H1 (cell line): ENCODE results near the gene GOLGA1. TPM values are rescaled to one million over a fixed set of nuclear protein-coding genes. Genes with fewer than 3 reads are reported as not detected.

Source experiments
- CTCF ChIA-PET: fragments of 300-600 bp; sonication (Branson Sonifier 250); formaldehyde crosslinking; loops from one replicate; lab custom pipeline; 2021; ENCODE audit not compliant: partially characterized antibody; lab: Charles Lee
- POLR2A ChIA-PET: fragments of 300-600 bp; sonication (Branson Sonifier 250); formaldehyde crosslinking; loops from one replicate; lab custom pipeline; 2021; ENCODE audit warnings: inconsistent platforms; ENCODE audit not compliant: partially characterized antibody; lab: Charles Lee
- DNase-seq, 2 experiments: peaks; one replicate each; pipeline versions ENCODE4 v3.0.0 to v3.0.0-alpha.2; 2010 to 2022; ENCODE audit warnings: low spot score in 2 of 2, low read depth in 1 of 2, mixed read lengths in 1 of 2
- FAIRE-seq: peaks from 2 replicates; lab custom pipeline; 2011; peaks lifted over from hg19 to GRCh38; lab: Jason Lieb, UNC
- H2AFZ ChIP-seq: 2 replicates; pipeline ENCODE4 v1.8.1; 2012; ENCODE audit warnings: low read length, inconsistent platforms
- H2AK5ac ChIP-seq: 2 replicates; pipeline ENCODE4 v1.6.1; 2013; ENCODE audit warnings: low read depth, low read length
- H2BK120ac ChIP-seq: replicated peaks from 2 replicates; pipeline ENCODE3; 2013; ENCODE audit warnings: low read depth, low read length, inconsistent platforms
- H2BK12ac ChIP-seq: 2 replicates; pipeline ENCODE4 v1.6.1; 2013; ENCODE audit warnings: low read depth, low read length
- H2BK15ac ChIP-seq: 2 replicates; pipeline ENCODE4 v1.6.1; 2013; ENCODE audit warnings: low read length
- H2BK20ac ChIP-seq: 2 replicates; pipeline ENCODE4 v1.6.1; 2013; ENCODE audit warnings: low read length
- H2BK5ac ChIP-seq: 2 replicates; pipeline ENCODE4 v1.6.1; 2013; ENCODE audit warnings: low read depth, low read length
- H3K14ac ChIP-seq: 2 replicates; pipeline ENCODE4 v1.6.1; 2013; ENCODE audit warnings: inconsistent platforms; ENCODE audit not compliant: insufficient read length
- H3K18ac ChIP-seq: 2 replicates; pipeline ENCODE4 v1.6.1; 2013; ENCODE audit warnings: low read length; ENCODE audit errors: extremely low read depth
- H3K23ac ChIP-seq: 2 replicates; pipeline ENCODE4 v1.6.1; 2013; ENCODE audit warnings: inconsistent platforms; ENCODE audit not compliant: insufficient read length
- H3K23me2 ChIP-seq: 2 replicates; pipeline ENCODE4 v1.6.1; 2013; ENCODE audit warnings: low read depth, low read length
- H3K27ac ChIP-seq: 2 replicates; pipeline ENCODE4 v1.6.1; 2011; ENCODE audit warnings: low read depth, low read length, inconsistent platforms
- H3K27me3 ChIP-seq, 4 experiments: replicated peaks in 1 of 4; 1 replicate in 1 of 4; 2 replicates in 3 of 4; pipeline versions ENCODE4 v1.6.1 to v1.8.1; 2011 to 2013; ENCODE audit warnings: low read length in 3 of 4, mild to moderate bottlenecking in 3 of 4, inconsistent platforms in 2 of 4, mixed read lengths in 2 of 4, moderate library complexity in 1 of 4; ENCODE audit not compliant: control insufficient read depth in 3 of 4, insufficient read depth in 3 of 4; ENCODE audit errors: extremely low read depth in 1 of 4
- H3K36me3 ChIP-seq, 4 experiments: 2 replicates each; pipeline versions ENCODE4 v1.6.1 to v1.8.1; 2011 to 2013; ENCODE audit warnings: mild to moderate bottlenecking in 4 of 4, low read length in 3 of 4, moderate library complexity in 2 of 4, control low read depth in 1 of 4, inconsistent platforms in 1 of 4; ENCODE audit not compliant: insufficient read depth in 4 of 4, control insufficient read depth in 2 of 4
- H3K4ac ChIP-seq: replicated peaks from 2 replicates; pipeline ENCODE3; 2013; ENCODE audit warnings: low read length, low read depth, mixed read lengths, inconsistent platforms; ENCODE audit not compliant: insufficient read length
- H3K4me1 ChIP-seq, 4 experiments: replicated peaks in 1 of 4; 1 replicate in 1 of 4; 2 replicates in 3 of 4; pipeline versions ENCODE4 v1.6.1 to v1.8.1; 2011 to 2013; ENCODE audit warnings: low read length in 3 of 4, inconsistent platforms in 2 of 4, mixed read lengths in 1 of 4; ENCODE audit not compliant: insufficient read depth in 4 of 4, control insufficient read depth in 3 of 4
- H3K4me2 ChIP-seq, 2 experiments: 2 replicates each; pipeline versions ENCODE4 v1.6.1 to v1.8.1; 2011 to 2013; ENCODE audit warnings: low read depth in 2 of 2, low read length in 2 of 2, control low read depth in 1 of 2, inconsistent platforms in 1 of 2, mild to moderate bottlenecking in 1 of 2; ENCODE audit not compliant: insufficient read depth in 1 of 2
- H3K4me3 ChIP-seq, 4 experiments: fragments of 200-600, 300-600 bp in 1 of 4; sonication (generic), shearing (Covaris generic), sonication (Bioruptor Twin) in 1 of 4; 2 replicates each; pipeline versions ENCODE4 v1.5.1 to v1.8.1; 2011 to 2016; ENCODE audit warnings: low read length in 4 of 4, low read depth in 3 of 4, control low read depth in 2 of 4, inconsistent platforms in 2 of 4, mild to moderate bottlenecking in 2 of 4, mixed read lengths in 1 of 4, moderate library complexity in 1 of 4; ENCODE audit not compliant: insufficient read depth in 2 of 4; ENCODE audit errors: extremely low read depth in 1 of 4
- H3K56ac ChIP-seq: replicated peaks from 2 replicates; pipeline ENCODE3; 2013; ENCODE audit warnings: low read depth, mild to moderate bottlenecking, mixed read lengths, low read length, inconsistent platforms; ENCODE audit not compliant: insufficient read length
- H3K79me1 ChIP-seq: 2 replicates; pipeline ENCODE4 v1.6.1; 2013; ENCODE audit warnings: low read depth, low read length, control low read depth
- H3K79me2 ChIP-seq, 2 experiments: 2 replicates each; pipeline versions ENCODE4 v1.6.1 to v1.8.1; 2012 to 2013; ENCODE audit warnings: low read length in 2 of 2, mild to moderate bottlenecking in 2 of 2, inconsistent platforms in 1 of 2; ENCODE audit not compliant: insufficient read depth in 2 of 2, control insufficient read depth in 1 of 2
- H3K9ac ChIP-seq, 4 experiments: replicated peaks in 1 of 4; 1 replicate in 1 of 4; 2 replicates in 3 of 4; pipeline versions ENCODE4 v1.6.1 to v1.8.1; 2011 to 2013; ENCODE audit warnings: low read depth in 3 of 4, low read length in 3 of 4, control low read depth in 2 of 4, mild to moderate bottlenecking in 2 of 4, moderate library complexity in 2 of 4, inconsistent platforms in 1 of 4; ENCODE audit errors: extremely low read depth in 1 of 4
- H3K9me3 ChIP-seq, 2 experiments: 2 replicates each; pipeline versions ENCODE4 v1.6.1 to v1.8.1; 2012 to 2013; ENCODE audit warnings: mild to moderate bottlenecking in 2 of 2, moderate library complexity in 2 of 2, control low read depth in 1 of 2, inconsistent platforms in 1 of 2, low read depth in 1 of 2, low read length in 1 of 2, mixed read lengths in 1 of 2; ENCODE audit not compliant: insufficient read depth in 2 of 2
- H4K20me1 ChIP-seq, 2 experiments: replicated peaks in 1 of 2; 2 replicates each; pipeline versions ENCODE3 to v1.8.1; 2011 to 2013; ENCODE audit warnings: inconsistent platforms in 2 of 2, low read length in 2 of 2, mild to moderate bottlenecking in 1 of 2; ENCODE audit not compliant: insufficient read depth in 2 of 2, control insufficient read depth in 1 of 2
- H4K5ac ChIP-seq: 2 replicates; pipeline ENCODE4 v1.6.1; 2013; ENCODE audit warnings: low read length, low read depth, mixed read lengths, inconsistent platforms; ENCODE audit not compliant: insufficient read length
- H4K8ac ChIP-seq: 2 replicates; pipeline ENCODE4 v1.8.0; 2013; ENCODE audit warnings: mild to moderate bottlenecking, moderate library complexity, low read length, inconsistent platforms; ENCODE audit not compliant: insufficient read depth; ENCODE audit errors: extremely low read depth
- H4K91ac ChIP-seq: replicated peaks from 2 replicates; pipeline ENCODE3; 2013; ENCODE audit warnings: low read length, mixed read lengths, inconsistent platforms; ENCODE audit not compliant: insufficient read length
- EGR1 ChIP-seq: IDR thresholded peaks from 2 replicates; pipeline ENCODE4 v1.6.1; 2011; ENCODE audit warnings: low read depth, low read length, borderline replicate concordance
- GABPA ChIP-seq: IDR thresholded peaks from 2 replicates; pipeline ENCODE4 v1.6.1; 2011; ENCODE audit warnings: mild to moderate bottlenecking, low read length, moderate library complexity, borderline replicate concordance; ENCODE audit not compliant: insufficient read depth
- HDAC2 ChIP-seq, 2 experiments: fragments of 300-600 bp in 1 of 2; sonication (generic) in 1 of 2; IDR thresholded peaks; 2 replicates each; pipeline ENCODE4 v1.6.1; 2011 to 2012; ENCODE audit warnings: low read depth in 2 of 2, low read length in 2 of 2, mild to moderate bottlenecking in 2 of 2, moderate library complexity in 2 of 2, borderline replicate concordance in 1 of 2, inconsistent platforms in 1 of 2
- KDM1A ChIP-seq: fragments of 200-600, 300-600 bp; sonication (generic); IDR thresholded peaks from 2 replicates; pipeline ENCODE4 v1.7.1; 2016; ENCODE audit warnings: mild to moderate bottlenecking, low read length, borderline replicate concordance
- RBBP5 ChIP-seq: IDR thresholded peaks from 2 replicates; pipeline ENCODE4 v1.7.1; 2012; ENCODE audit warnings: low read depth, mild to moderate bottlenecking, inconsistent platforms, low read length, moderate library complexity, borderline replicate concordance
- RXRA ChIP-seq: IDR thresholded peaks from 2 replicates; pipeline ENCODE4 v1.6.1; 2011; ENCODE audit warnings: low read depth, mild to moderate bottlenecking, low read length, moderate library complexity; ENCODE audit not compliant: insufficient read depth
- SIN3A ChIP-seq, 2 experiments: IDR thresholded peaks in 1 of 2; conservative IDR thresholded peaks in 1 of 2; 2 replicates each; pipeline ENCODE4 v1.6.1; 2011 to 2012; ENCODE audit warnings: low read length in 2 of 2, improper control_type of control experiment in 1 of 2, low read depth in 1 of 2, mild to moderate bottlenecking in 1 of 2
- SIRT6 ChIP-seq: IDR thresholded peaks from one replicate; pipeline ENCODE4 v1.7.1; 2012; ENCODE audit warnings: low read length, inconsistent platforms
- SP2 ChIP-seq: IDR thresholded peaks from 2 replicates; pipeline ENCODE4 v1.6.1; 2012; ENCODE audit warnings: mild to moderate bottlenecking, low read length, inconsistent platforms
- SRF ChIP-seq: IDR thresholded peaks from 2 replicates; pipeline ENCODE4 v1.6.1; 2011; ENCODE audit warnings: mild to moderate bottlenecking, low read depth, low read length, moderate library complexity
- YY1 ChIP-seq: IDR thresholded peaks from 2 replicates; pipeline ENCODE4 v1.6.1; 2011; ENCODE audit warnings: low read depth, mild to moderate bottlenecking, low read length
- WGBS, 2 experiments: shearing (Covaris generic) in 1 of 2; methylation state at CpG; one replicate each; pipeline versions ENCODE4 v1.1.6 to v1.1.7; 2013 to 2015; ENCODE audit warnings: low lambda C conversion rate in 2 of 2, mixed read lengths in 2 of 2, inconsistent platforms in 1 of 2, low coverage in 1 of 2, missing lambda C conversion rate in 1 of 2; ENCODE audit not compliant: insufficient replicate concordance in 2 of 2, insufficient coverage in 1 of 2, insufficient read length in 1 of 2; ENCODE audit errors: extremely low coverage in 1 of 2, missing lambda C conversion rate in 1 of 2; 5-methylcytosine and 5-hydroxymethylcytosine counted together
- polyA plus RNA-seq, 7 experiments: library from polyadenylated mRNA; depleted of rRNA in 3 of 7; stranded (reverse) in 5 of 7; unstranded in 2 of 7; fragments of >200 nt in 5 of 7; fragments of 200-250 nt in 2 of 7; gene quantifications; 1 replicate in 5 of 7; 2 replicates in 1 of 7; 4 replicates in 1 of 7; pipeline versions ENCODE4 v1.2.1 to v1.2.3, GENCODE V29; 2011 to 2013; ENCODE audit warnings: missing spikeins in 2 of 7, mixed read lengths in 2 of 7
- total RNA-seq: library from RNA; stranded (reverse); fragmentation: NEBNext Ultra II Directional; extraction: Animal tissue kit (Norgen Biotek cat#: 25700); gene quantifications from 2 replicates; pipeline ENCODE4 v1.2.1, GENCODE V29; 2021

The GOLGA1 gene
- total and polyA plus RNA-seq, 2 of the 8 experiments (the other 6 are each of a cell fraction or from before 2014, with no cell fraction given) = 4.8 to 6.5 TPM

DNA sequence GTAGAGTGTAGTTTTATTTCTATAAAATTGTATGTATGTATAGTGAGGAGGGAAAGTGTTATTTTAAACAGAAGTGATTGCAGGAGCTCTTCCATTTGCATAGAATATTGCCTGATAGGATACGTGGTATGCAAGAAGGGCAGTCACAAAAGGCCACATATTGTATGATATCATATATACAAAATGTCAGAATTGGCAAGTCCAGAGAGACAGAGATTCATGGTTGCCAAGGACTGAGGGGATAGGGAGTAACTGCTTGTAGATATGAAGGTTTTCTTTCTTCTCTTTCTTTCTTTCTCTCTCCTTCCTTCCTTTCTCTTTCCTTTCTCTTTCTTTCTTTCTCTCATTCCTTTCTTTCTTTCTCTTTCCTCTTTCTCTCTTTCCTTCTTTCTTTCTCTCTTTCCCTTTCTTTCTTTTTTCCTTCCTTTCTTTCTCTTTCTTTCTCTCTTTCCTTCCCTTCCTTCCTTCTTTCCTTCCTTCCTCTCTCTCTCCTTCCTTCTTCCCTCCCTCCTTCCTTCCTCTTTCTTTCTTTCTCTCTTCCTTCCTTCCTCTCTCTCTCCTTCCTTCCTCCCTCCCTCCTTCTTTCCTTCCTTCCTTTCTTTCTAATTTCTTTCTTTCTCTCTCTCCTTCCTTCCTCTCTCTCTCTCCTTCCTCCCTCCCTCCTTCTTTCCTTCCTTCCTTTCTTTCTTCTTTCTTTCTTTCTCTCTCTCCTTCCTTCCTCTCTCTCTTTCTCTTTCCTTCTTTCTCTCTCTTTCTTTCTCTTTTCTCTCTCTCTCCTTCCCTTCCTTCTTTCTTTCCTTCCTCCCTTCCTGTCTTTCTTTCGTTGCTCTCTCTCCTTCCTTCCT is 112.2 kb downstream of the GOLGA1 start:
- H4K20me1 ChIP-seq = no peaks in the 10 kb centered on the region
- no peak overlapping the region for H2BK20ac ChIP-seq
- H2AK5ac ChIP-seq = no peak overlapping the region
- no peak overlapping the region for H3K4ac ChIP-seq
- ChIA-PET POLR2A (interaction anchor here (1.5 to 3.2 kb wide), 3 partner anchors 12 to 51 kb away, joined by 3 to 18 read pairs (median 4); partner anchors contain the start of genes ARPC5L and RPL35), CTCF (interaction anchor here (0.6 to 65.2 kb wide), 6 partner anchors 15 to 1480 kb away, joined by 3 to 1529 read pairs (median 4); partner anchors contain the start of genes ARPC5L, NR6A1, OLFML2A and RPL35)
- no peak overlapping the region for H3K56ac ChIP-seq
- peaks cover 0 to 3% (median 1%) of the 10 kb centered on the region in 4 experiments; a peak in 3 of 7 replicates for H3K4me1 ChIP-seq
- 0 out of 2 replicates have a peak overlapping the region, but pooled peaks have one; percentile 33 for H2AFZ ChIP-seq
- H4K91ac ChIP-seq = no peak overlapping the region
- no peak overlapping the region; the same call in 1 of the 2 replicates for H3K18ac ChIP-seq
- FAIRE-seq (no peak), DNase-seq (no peak)
- no peaks in the 10 kb centered on the region for H3K9me3 ChIP-seq
- no peak overlapping the region for H3K9ac ChIP-seq
- no peak overlapping the region for H4K5ac ChIP-seq
- no peak overlapping the region for H2BK120ac ChIP-seq
- no peaks in the 10 kb centered on the region for H3K79me1 ChIP-seq
- no peak overlapping the region for H3K4me3 ChIP-seq
- WGBS, 2 experiments = 0 to 51% methylated on average over 1 to 2 of the region's 2 CpGs
- H3K23me2 ChIP-seq = no peaks in the 10 kb centered on the region
- no peak overlapping the region for H4K8ac ChIP-seq
- H3K27ac ChIP-seq = no peak overlapping the region
- no peak overlapping the region for H3K14ac ChIP-seq
- H3K4me2 ChIP-seq = 0 out of 4 replicates have a peak overlapping the region, but pooled peaks of 1 of the 2 experiments have one; percentile 34
- H2BK5ac ChIP-seq = no peak overlapping the region
- no peaks in the 10 kb centered on the region for H3K36me3 ChIP-seq
- no peaks in the 10 kb centered on the region for H3K79me2 ChIP-seq
- no peak overlapping the region for H2BK15ac ChIP-seq
- no peaks in the 10 kb centered on the region for H3K27me3 ChIP-seq
- no peak overlapping the region for H3K23ac ChIP-seq
- H2BK12ac ChIP-seq = 0 out of 2 replicates have a peak overlapping the region, but pooled peaks have one; percentile 9
- TF ChIP-seq RBBP5 = no peak
- TF ChIP-seq EGR1 = no peak
- no peak for TF ChIP-seq SIRT6
- no peak for TF ChIP-seq SRF
- TF ChIP-seq SP2 = no peak
- TF ChIP-seq HDAC2 (IDR thresholded peaks at IDR 0.05; ENCODE audit: borderline replicate concordance in 1 of 2, low read depth in 2 of 2, low read length in 2 of 2) = no peak
- TF ChIP-seq KDM1A = no peak
- no peak for TF ChIP-seq SIN3A (conservative IDR thresholded peaks at IDR 0.05 in 1 of 2, IDR thresholded peaks at IDR 0.05 in 1 of 2; ENCODE audit: low read depth in 1 of 2, low read length in 2 of 2)
- TF ChIP-seq YY1 = no peak
- no peak for TF ChIP-seq GABPA
- TF ChIP-seq RXRA = no peak
